ENCODE data around the gene SLC9A9. TPM values are rescaled to one million over a fixed set of nuclear protein-coding genes. Genes with fewer than 3 reads are reported as not detected.

Gene SLC9A9
- total and polyA plus RNA-seq, 2 of the 8 experiments (the other 6 are each of a cell fraction or from before 2014, with no cell fraction given) = 0.48 to 1.1 TPM

DNA sequence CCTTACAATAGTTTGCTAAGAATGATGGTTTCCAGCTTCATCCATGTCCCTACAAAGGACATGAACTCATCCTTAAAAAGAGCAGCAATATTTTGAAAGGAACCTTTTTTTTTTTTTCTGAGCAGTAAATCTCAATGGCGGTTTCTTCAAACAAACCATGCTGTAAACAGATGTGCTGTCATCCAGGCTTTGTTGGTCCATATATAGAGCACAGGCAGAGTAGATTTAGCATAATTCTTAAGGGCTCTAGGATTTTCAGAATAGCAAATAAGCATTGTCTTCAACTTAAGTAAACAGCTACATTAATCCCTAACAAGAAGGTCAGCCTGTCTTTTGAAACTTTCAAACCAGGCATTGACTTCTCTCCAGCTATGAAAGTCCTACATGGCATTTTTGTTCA lies 334.2 kb downstream of the SLC9A9 start:
- no peak overlapping the region for H2BK15ac ChIP-seq (ENCODE audit: low read length)
- H3K9ac ChIP-seq (replicated peaks in 1 of 4; ENCODE audit: extremely low read depth in 1 of 4, low read depth in 3 of 4, low read length in 3 of 4) = no peak overlapping the region
- no peak overlapping the region for H3K4me3 ChIP-seq (ENCODE audit: extremely low read depth in 1 of 4, insufficient read depth in 2 of 4, low read depth in 3 of 4, low read length in 4 of 4)
- H3K79me1 ChIP-seq (ENCODE audit: low read depth, low read length) = no peaks in the 10 kb centered on the region; the same call in 1 of the 2 replicates
- no peak overlapping the region for H3K23ac ChIP-seq (ENCODE audit: insufficient read length)
- POLR2A ChIA-PET (ENCODE audit: partially characterized antibody) = no interaction called here
- H4K91ac ChIP-seq (replicated peaks; ENCODE audit: insufficient read length, low read length) = no peak overlapping the region
- no peak overlapping the region for H2AK5ac ChIP-seq (ENCODE audit: low read depth, low read length)
- no peaks in the 10 kb centered on the region for H3K36me3 ChIP-seq (ENCODE audit: control insufficient read depth in 2 of 4, insufficient read depth in 4 of 4, low read length in 3 of 4)
- no peaks in the 10 kb centered on the region for H4K20me1 ChIP-seq (replicated peaks in 1 of 2; ENCODE audit: control insufficient read depth in 1 of 2, insufficient read depth in 2 of 2, low read length in 2 of 2)
- H4K5ac ChIP-seq (ENCODE audit: insufficient read length, low read depth, low read length) = no peak overlapping the region
- H3K18ac ChIP-seq (ENCODE audit: extremely low read depth, low read length) = no peak overlapping the region
- no peak overlapping the region for H2AFZ ChIP-seq (ENCODE audit: low read length)
- H3K27ac ChIP-seq (ENCODE audit: low read depth, low read length) = no peak overlapping the region
- peaks cover 0 to 3% (median 0%) of the 10 kb centered on the region in 4 experiments; a peak in 1 of 7 replicates for H3K4me1 ChIP-seq (replicated peaks in 1 of 4; ENCODE audit: control insufficient read depth in 3 of 4, insufficient read depth in 4 of 4, low read length in 3 of 4)
- DNase-seq (ENCODE audit: low read depth in 1 of 2, low spot score in 2 of 2) = no peak
- WGBS, 2 experiments (ENCODE audit: extremely low coverage in 1 of 2, insufficient coverage in 1 of 2, insufficient read length in 1 of 2, insufficient replicate concordance in 2 of 2, low coverage in 1 of 2, low lambda C conversion rate in 2 of 2, missing lambda C conversion rate in 1 of 2) = 94% methylated on average over 1 of the region's 1 CpG; no CpG with 5 or more reads in 1 of the 2 experiments
- no peaks in the 10 kb centered on the region for H3K23me2 ChIP-seq (ENCODE audit: low read depth, low read length)
- no peak overlapping the region for H3K4me2 ChIP-seq (ENCODE audit: insufficient read depth in 1 of 2, low read depth in 2 of 2, low read length in 2 of 2)
- H3K56ac ChIP-seq (replicated peaks; ENCODE audit: insufficient read length, low read depth, low read length) = no peak overlapping the region
- no peak overlapping the region for H2BK20ac ChIP-seq (ENCODE audit: low read length)
- no peaks in the 10 kb centered on the region for H3K79me2 ChIP-seq (ENCODE audit: control insufficient read depth in 1 of 2, insufficient read depth in 2 of 2, low read length in 2 of 2)
- H4K8ac ChIP-seq (ENCODE audit: extremely low read depth, insufficient read depth, low read length) = no peak overlapping the region
- no peak overlapping the region for H3K4ac ChIP-seq (replicated peaks; ENCODE audit: insufficient read length, low read depth, low read length)
- CTCF ChIA-PET (ENCODE audit: partially characterized antibody) = interaction anchor here (0.7 to 1.5 kb wide), 6 partner anchors 12 to 224 kb away, joined by 3 to 6 read pairs (median 3); no protein-coding TSS in a partner anchor
- no peak overlapping the region for H3K14ac ChIP-seq (ENCODE audit: insufficient read length)
- H2BK5ac ChIP-seq (ENCODE audit: low read depth, low read length) = no peak overlapping the region
- FAIRE-seq = no peak
- H3K27me3 ChIP-seq (replicated peaks in 1 of 4; ENCODE audit: control insufficient read depth in 3 of 4, extremely low read depth in 1 of 4, insufficient read depth in 3 of 4, low read length in 3 of 4) = no peaks in the 10 kb centered on the region
- H2BK12ac ChIP-seq (ENCODE audit: low read depth, low read length) = no peak overlapping the region
- no peaks in the 10 kb centered on the region for H3K9me3 ChIP-seq (ENCODE audit: insufficient read depth in 2 of 2, low read depth in 1 of 2, low read length in 1 of 2)
- H2BK120ac ChIP-seq (replicated peaks; ENCODE audit: low read depth, low read length) = no peak overlapping the region
- TF ChIP-seq TCF12 (IDR thresholded peaks at IDR 0.05; ENCODE audit: low read depth, low read length) = no peak
- TF ChIP-seq, protein P1, sequence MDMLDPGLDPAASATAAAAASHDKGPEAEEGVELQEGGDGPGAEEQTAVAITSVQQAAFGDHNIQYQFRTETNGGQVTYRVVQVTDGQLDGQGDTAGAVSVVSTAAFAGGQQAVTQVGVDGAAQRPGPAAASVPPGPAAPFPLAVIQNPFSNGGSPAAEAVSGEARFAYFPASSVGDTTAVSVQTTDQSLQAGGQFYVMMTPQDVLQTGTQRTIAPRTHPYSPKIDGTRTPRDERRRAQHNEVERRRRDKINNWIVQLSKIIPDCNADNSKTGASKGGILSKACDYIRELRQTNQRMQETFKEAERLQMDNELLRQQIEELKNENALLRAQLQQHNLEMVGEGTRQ (IDR thresholded peaks at IDR 0.05; ENCODE audit: low read length) = no peak
- no peak for TF ChIP-seq TAF1 (IDR thresholded peaks at IDR 0.05; ENCODE audit: low read depth, low read length)
- TF ChIP-seq CBX5 (IDR thresholded peaks at IDR 0.05; ENCODE audit: low read depth, low read length) = no peak
- no peak for TF ChIP-seq SIX5 (IDR thresholded peaks at IDR 0.05; ENCODE audit: low read depth, low read length)
- no peak for TF ChIP-seq CREB1 (IDR thresholded peaks at IDR 0.05)
- no peak for TF ChIP-seq SP2 (IDR thresholded peaks at IDR 0.05; ENCODE audit: low read length)
- TF ChIP-seq POLR2AphosphoS5 (IDR thresholded peaks at IDR 0.05; ENCODE audit: low read depth, low read length) = no peak
- TF ChIP-seq CHD2 (IDR thresholded peaks at IDR 0.05; ENCODE audit: low read length) = no peak
- TF ChIP-seq SP4 (IDR thresholded peaks at IDR 0.05; ENCODE audit: low read length) = no peak
- no peak for TF ChIP-seq SP1 (IDR thresholded peaks at IDR 0.05; ENCODE audit: low read depth, low read length)
- TF ChIP-seq BCL11A (IDR thresholded peaks at IDR 0.05; ENCODE audit: low read depth in 2 of 2, low read length in 2 of 2) = no peak
- no peak for TF ChIP-seq SRF (IDR thresholded peaks at IDR 0.05; ENCODE audit: low read depth, low read length)
